K562 (cell line): ENCODE data around the gene HCAR2. TPM values are rescaled to one million over a fixed set of nuclear protein-coding genes. Genes with fewer than 3 reads are reported as not detected.

ENCODE experiments used
- ARID1B ChIP-seq: fragments of 450-650 bp; IDR thresholded peaks from 2 replicates; pipeline ENCODE4 v1.6.1; 2016; ENCODE audit warnings: antibody characterized with exemption, mild to moderate bottlenecking, inconsistent platforms
- COPS2 ChIP-seq: fragments of 450-650 bp; conservative IDR thresholded peaks from 2 replicates; pipeline ENCODE4 v1.6.1; 2016; ENCODE audit warnings: mild to moderate bottlenecking, moderate library complexity
- JUN ChIP-seq, 2 experiments: sonication (generic) in 1 of 2; formaldehyde crosslinking in 1 of 2; IDR thresholded peaks; 2 replicates each; pipeline versions ENCODE4 v1.6.1 to v1.8.0; 2012 to 2022; ENCODE audit warnings: borderline replicate concordance in 2 of 2, mild to moderate bottlenecking in 2 of 2, improper control_type of control experiment in 1 of 2, low read depth in 1 of 2, low read length in 1 of 2, missing genetic modification reagents in 1 of 2
- KAT7 ChIP-seq: sonication (generic); formaldehyde crosslinking; IDR thresholded peaks from 2 replicates; pipeline ENCODE4 v1.8.0; 2022; ENCODE audit warnings: missing genetic modification reagents, mild to moderate bottlenecking, borderline replicate concordance
- KHSRP ChIP-seq: fragments of 450-650 bp; IDR thresholded peaks from 2 replicates; pipeline ENCODE4 v1.6.1; 2017
- MEF2D ChIP-seq: conservative IDR thresholded peaks from 2 replicates; pipeline ENCODE4 v1.6.1; 2016; ENCODE audit warnings: low read depth, missing genetic modification characterization, missing compliant biosample characterization
- MTA2 ChIP-seq: fragments of 450-650 bp; IDR thresholded peaks from 2 replicates; pipeline ENCODE4 v1.6.1; 2016; ENCODE audit warnings: low read depth
- MYBL2 ChIP-seq, 2 experiments: fragments of 450-650 bp in 1 of 2; sonication (generic) in 1 of 2; formaldehyde crosslinking in 1 of 2; IDR thresholded peaks; 2 replicates each; pipeline versions ENCODE4 v1.6.1 to v1.8.1; 2017 to 2022; ENCODE audit warnings: borderline replicate concordance in 1 of 2, inconsistent platforms in 1 of 2, low read depth in 1 of 2, mild to moderate bottlenecking in 1 of 2, missing genetic modification reagents in 1 of 2, moderate library complexity in 1 of 2
- NRF1 ChIP-seq, 2 experiments: fragments of 450-650 bp; IDR thresholded peaks in 1 of 2; conservative IDR thresholded peaks in 1 of 2; 2 replicates each; pipeline ENCODE4 v1.6.1; 2014; ENCODE audit warnings: mild to moderate bottlenecking in 2 of 2
- SPI1 ChIP-seq: IDR thresholded peaks from 2 replicates; pipeline ENCODE4 v1.6.1; 2011; ENCODE audit warnings: low read depth, low read length, control low read depth, borderline replicate concordance
- TBL1XR1 ChIP-seq, 2 experiments: IDR thresholded peaks; 2 replicates each; pipeline ENCODE4 v1.6.1; 2012; ENCODE audit warnings: improper control_type of control experiment in 2 of 2, low read length in 2 of 2, mild to moderate bottlenecking in 1 of 2
- ZFPM2 ChIP-seq: fragments of 250-450 bp; sonication (Bioruptor Pico); IDR thresholded peaks from 2 replicates; pipeline ENCODE4 v1.5.1; 2022; ENCODE audit warnings: mild to moderate bottlenecking
- ZFX ChIP-seq: sonication (generic); formaldehyde crosslinking; IDR thresholded peaks from 2 replicates; pipeline ENCODE4 v1.8.0; 2022; ENCODE audit warnings: mild to moderate bottlenecking, missing genetic modification reagents, moderate library complexity
- ZNF644 ChIP-seq: fragments of 200-800 bp; sonication (Bioruptor generic); IDR thresholded peaks from 2 replicates; pipeline ENCODE4 v1.6.1; 2016; ENCODE audit warnings: low read depth, missing genetic modification characterization, missing compliant biosample characterization
- polyA plus RNA-seq, 8 experiments: library from polyadenylated mRNA; depleted of rRNA in 4 of 8; stranded (reverse) in 5 of 8; unstranded in 3 of 8; fragments of >200 nt; fragmentation: Nextera tagmentation in 2 of 8; fragmentation: Illumina TruSeq in 1 of 8; extraction: Ambion mirVana in 2 of 8; extraction: Trizol in 1 of 8; gene quantifications; 2 replicates each; pipeline versions ENCODE4 v1.2.1 to v1.2.3, GENCODE V29; 2011 to 2014; ENCODE audit warnings: inconsistent platforms in 1 of 8, missing spikeins in 1 of 8
- total RNA-seq, 7 experiments: library from RNA; depleted of rRNA in 6 of 7; stranded (reverse); fragments of >200 nt in 6 of 7; fragmentation: Illumina TruSeq in 2 of 7; extraction: Trizol in 2 of 7; gene quantifications; 2 replicates each; pipeline versions ENCODE4 v1.2.1 to v1.2.3, GENCODE V29; 2011 to 2021; ENCODE audit warnings: low replicate concordance in 1 of 7
- TF ChIP-seq, protein P1 (sequence below), 2 experiments: fragments of 200-800 bp in 1 of 2; sonication (Bioruptor generic) in 1 of 2; sonication (generic) in 1 of 2; formaldehyde crosslinking in 1 of 2; IDR thresholded peaks in 1 of 2; conservative IDR thresholded peaks in 1 of 2; 2 replicates each; pipeline versions ENCODE4 v1.5.0 to v1.6.1; 2016 to 2020; ENCODE audit warnings: missing compliant biosample characterization in 1 of 2, missing genetic modification characterization in 1 of 2, missing genetic modification reagents in 1 of 2
- TF ChIP-seq, protein P2 (sequence below): fragments of 250-450 bp; sonication (Bioruptor Pico); IDR thresholded peaks from 2 replicates; pipeline ENCODE4 v1.4.0; 2020; ENCODE audit warnings: mild to moderate bottlenecking, moderate library complexity, borderline replicate concordance
- TF ChIP-seq, protein P3 (sequence below), 3 experiments: fragments of 200-800 bp in 1 of 3; sonication (Bioruptor generic) in 1 of 3; sonication (generic) in 1 of 3; formaldehyde crosslinking in 1 of 3; IDR thresholded peaks; 2 replicates each; pipeline versions ENCODE4 v1.6.1 to v1.8.0; 2016 to 2022; ENCODE audit warnings: mild to moderate bottlenecking in 2 of 3, missing compliant biosample characterization in 2 of 3, missing genetic modification characterization in 2 of 3, missing genetic modification reagents in 1 of 3
- TF ChIP-seq, protein P4 (sequence below): fragments of 450-650 bp; formaldehyde crosslinking; IDR thresholded peaks from 2 replicates; pipeline ENCODE4 v1.4.0; 2020; ENCODE audit warnings: mild to moderate bottlenecking, moderate library complexity
- TF ChIP-seq, protein P5 (sequence below): fragments of 450-650 bp; formaldehyde crosslinking; conservative IDR thresholded peaks from 2 replicates; pipeline ENCODE4 v1.4.0; 2022; ENCODE audit warnings: mild to moderate bottlenecking, missing genetic modification characterization

Gene HCAR2
- total and polyA plus RNA-seq, 9 of the 15 experiments (the other 6 are each of a cell fraction or from before 2014, with no cell fraction given): not detected

DNA sequence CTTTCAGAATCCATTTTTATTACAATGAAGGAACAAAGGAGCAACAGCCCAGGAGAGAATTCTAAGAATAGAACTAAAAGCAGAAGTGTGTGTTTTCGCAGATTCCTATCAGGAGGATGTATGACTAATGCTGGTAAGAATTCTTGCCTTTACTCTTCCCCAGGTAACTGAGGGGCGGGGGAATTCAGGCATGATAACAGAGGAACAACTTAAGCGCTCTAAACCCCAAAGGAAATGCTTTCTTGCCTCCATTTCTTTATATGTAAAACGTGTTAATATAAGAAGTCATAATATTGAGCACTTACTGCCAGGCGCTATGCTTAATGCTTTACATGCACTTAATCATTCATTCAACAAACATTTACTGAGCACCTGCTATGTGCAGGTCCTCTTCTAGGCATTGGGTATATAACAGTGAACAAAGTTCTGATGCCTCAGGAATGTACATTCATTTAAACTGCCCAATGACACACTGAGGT, 23.0 kb upstream of the HCAR2 start (continued):
- no peak for TF ChIP-seq MYBL2 (IDR thresholded peaks at IDR 0.05; ENCODE audit: low read depth)
- TF ChIP-seq MYBL2 (CRISPR knock-in tag; IDR thresholded peaks at IDR 0.05; ENCODE audit: borderline replicate concordance): no peak
- TF ChIP-seq TBL1XR1 (IDR thresholded peaks at IDR 0.05; ENCODE audit: low read length in 2 of 2): peak in 1 of 2 experiments; percentile 47; a peak in 1 of 4 replicates
- peak; percentile 87 for TF ChIP-seq JUN (IDR thresholded peaks at IDR 0.05; ENCODE audit: borderline replicate concordance, low read depth, low read length)
- no peak for TF ChIP-seq JUN (CRISPR knock-in tag; IDR thresholded peaks at IDR 0.05; ENCODE audit: borderline replicate concordance)
- TF ChIP-seq NRF1 (conservative IDR thresholded peaks at IDR 0.05 in 1 of 2, IDR thresholded peaks at IDR 0.05 in 1 of 2): no peak
- no peak for TF ChIP-seq MTA2
- TF ChIP-seq, protein P1, sequence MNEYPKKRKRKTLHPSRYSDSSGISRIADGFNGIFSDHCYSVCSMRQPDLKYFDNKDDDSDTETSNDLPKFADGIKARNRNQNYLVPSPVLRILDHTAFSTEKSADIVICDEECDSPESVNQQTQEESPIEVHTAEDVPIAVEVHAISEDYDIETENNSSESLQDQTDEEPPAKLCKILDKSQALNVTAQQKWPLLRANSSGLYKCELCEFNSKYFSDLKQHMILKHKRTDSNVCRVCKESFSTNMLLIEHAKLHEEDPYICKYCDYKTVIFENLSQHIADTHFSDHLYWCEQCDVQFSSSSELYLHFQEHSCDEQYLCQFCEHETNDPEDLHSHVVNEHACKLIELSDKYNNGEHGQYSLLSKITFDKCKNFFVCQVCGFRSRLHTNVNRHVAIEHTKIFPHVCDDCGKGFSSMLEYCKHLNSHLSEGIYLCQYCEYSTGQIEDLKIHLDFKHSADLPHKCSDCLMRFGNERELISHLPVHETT (CRISPR knock-in tag; conservative IDR thresholded peaks at IDR 0.05 in 1 of 2, IDR thresholded peaks at IDR 0.05 in 1 of 2): no peak
- no peak for TF ChIP-seq COPS2
- TF ChIP-seq, protein P2, sequence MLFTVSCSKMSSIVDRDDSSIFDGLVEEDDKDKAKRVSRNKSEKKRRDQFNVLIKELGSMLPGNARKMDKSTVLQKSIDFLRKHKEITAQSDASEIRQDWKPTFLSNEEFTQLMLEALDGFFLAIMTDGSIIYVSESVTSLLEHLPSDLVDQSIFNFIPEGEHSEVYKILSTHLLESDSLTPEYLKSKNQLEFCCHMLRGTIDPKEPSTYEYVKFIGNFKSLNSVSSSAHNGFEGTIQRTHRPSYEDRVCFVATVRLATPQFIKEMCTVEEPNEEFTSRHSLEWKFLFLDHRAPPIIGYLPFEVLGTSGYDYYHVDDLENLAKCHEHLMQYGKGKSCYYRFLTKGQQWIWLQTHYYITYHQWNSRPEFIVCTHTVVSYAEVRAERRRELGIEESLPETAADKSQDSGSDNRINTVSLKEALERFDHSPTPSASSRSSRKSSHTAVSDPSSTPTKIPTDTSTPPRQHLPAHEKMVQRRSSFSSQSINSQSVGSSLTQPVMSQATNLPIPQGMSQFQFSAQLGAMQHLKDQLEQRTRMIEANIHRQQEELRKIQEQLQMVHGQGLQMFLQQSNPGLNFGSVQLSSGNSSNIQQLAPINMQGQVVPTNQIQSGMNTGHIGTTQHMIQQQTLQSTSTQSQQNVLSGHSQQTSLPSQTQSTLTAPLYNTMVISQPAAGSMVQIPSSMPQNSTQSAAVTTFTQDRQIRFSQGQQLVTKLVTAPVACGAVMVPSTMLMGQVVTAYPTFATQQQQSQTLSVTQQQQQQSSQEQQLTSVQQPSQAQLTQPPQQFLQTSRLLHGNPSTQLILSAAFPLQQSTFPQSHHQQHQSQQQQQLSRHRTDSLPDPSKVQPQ (CRISPR knock-in tag): no peak
- no peak for TF ChIP-seq KHSRP
- peak; percentile 98 for TF ChIP-seq SPI1
- no peak for TF ChIP-seq ZFPM2 (CRISPR knock-in tag)
- TF ChIP-seq MEF2D (tag): peak; percentile 97
- TF ChIP-seq ZNF644 (tag): no peak
- TF ChIP-seq ZFX: no peak
- TF ChIP-seq, protein P3, sequence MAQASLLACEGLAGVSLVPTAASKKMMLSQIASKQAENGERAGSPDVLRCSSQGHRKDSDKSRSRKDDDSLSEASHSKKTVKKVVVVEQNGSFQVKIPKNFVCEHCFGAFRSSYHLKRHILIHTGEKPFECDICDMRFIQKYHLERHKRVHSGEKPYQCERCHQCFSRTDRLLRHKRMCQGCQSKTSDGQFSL (CRISPR knock-in tag; IDR thresholded peaks at IDR 0.05): no peak
- TF ChIP-seq, protein P3 (tag; IDR thresholded peaks at IDR 0.05): no peak
- no peak for TF ChIP-seq KAT7
- TF ChIP-seq, protein P4, sequence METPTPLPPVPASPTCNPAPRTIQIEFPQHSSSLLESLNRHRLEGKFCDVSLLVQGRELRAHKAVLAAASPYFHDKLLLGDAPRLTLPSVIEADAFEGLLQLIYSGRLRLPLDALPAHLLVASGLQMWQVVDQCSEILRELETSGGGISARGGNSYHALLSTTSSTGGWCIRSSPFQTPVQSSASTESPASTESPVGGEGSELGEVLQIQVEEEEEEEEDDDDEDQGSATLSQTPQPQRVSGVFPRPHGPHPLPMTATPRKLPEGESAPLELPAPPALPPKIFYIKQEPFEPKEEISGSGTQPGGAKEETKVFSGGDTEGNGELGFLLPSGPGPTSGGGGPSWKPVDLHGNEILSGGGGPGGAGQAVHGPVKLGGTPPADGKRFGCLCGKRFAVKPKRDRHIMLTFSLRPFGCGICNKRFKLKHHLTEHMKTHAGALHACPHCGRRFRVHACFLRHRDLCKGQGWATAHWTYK (CRISPR knock-in tag): no peak
- TF ChIP-seq, protein P5, sequence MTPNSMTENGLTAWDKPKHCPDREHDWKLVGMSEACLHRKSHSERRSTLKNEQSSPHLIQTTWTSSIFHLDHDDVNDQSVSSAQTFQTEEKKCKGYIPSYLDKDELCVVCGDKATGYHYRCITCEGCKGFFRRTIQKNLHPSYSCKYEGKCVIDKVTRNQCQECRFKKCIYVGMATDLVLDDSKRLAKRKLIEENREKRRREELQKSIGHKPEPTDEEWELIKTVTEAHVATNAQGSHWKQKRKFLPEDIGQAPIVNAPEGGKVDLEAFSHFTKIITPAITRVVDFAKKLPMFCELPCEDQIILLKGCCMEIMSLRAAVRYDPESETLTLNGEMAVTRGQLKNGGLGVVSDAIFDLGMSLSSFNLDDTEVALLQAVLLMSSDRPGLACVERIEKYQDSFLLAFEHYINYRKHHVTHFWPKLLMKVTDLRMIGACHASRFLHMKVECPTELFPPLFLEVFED (CRISPR knock-in tag): no peak
- peak; percentile 80 for TF ChIP-seq ARID1B
